ENCODE data around the gene HIVEP1. TPM values are rescaled to one million over a fixed set of nuclear protein-coding genes. Genes with fewer than 3 reads are reported as not detected.
A peak's percentile ranks its signal among the peaks of the same experiment; 100 is the strongest.

Gene HIVEP1
- polyA plus RNA-seq, 1 experiment, result 13.9 TPM

GRCh38 chr6:12148841-12149240, 136.7 kb downstream of the HIVEP1 start:
- Histone ChIP-seq H3K27ac (ENCODE audit: low read depth, low read length) (no peak overlapping the region), H3K27me3 (ENCODE audit: control insufficient read depth, insufficient read depth, low read length) (no peaks in the 10 kb centered on the region), H3K4me3 (ENCODE audit: low read depth, low read length) (no peak overlapping the region), H3K9me3 (ENCODE audit: control insufficient read depth, insufficient read depth, low read length) (no peaks in the 10 kb centered on the region)
- TF ChIP-seq, protein P1, sequence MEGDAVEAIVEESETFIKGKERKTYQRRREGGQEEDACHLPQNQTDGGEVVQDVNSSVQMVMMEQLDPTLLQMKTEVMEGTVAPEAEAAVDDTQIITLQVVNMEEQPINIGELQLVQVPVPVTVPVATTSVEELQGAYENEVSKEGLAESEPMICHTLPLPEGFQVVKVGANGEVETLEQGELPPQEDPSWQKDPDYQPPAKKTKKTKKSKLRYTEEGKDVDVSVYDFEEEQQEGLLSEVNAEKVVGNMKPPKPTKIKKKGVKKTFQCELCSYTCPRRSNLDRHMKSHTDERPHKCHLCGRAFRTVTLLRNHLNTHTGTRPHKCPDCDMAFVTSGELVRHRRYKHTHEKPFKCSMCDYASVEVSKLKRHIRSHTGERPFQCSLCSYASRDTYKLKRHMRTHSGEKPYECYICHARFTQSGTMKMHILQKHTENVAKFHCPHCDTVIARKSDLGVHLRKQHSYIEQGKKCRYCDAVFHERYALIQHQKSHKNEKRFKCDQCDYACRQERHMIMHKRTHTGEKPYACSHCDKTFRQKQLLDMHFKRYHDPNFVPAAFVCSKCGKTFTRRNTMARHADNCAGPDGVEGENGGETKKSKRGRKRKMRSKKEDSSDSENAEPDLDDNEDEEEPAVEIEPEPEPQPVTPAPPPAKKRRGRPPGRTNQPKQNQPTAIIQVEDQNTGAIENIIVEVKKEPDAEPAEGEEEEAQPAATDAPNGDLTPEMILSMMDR (IDR thresholded peaks at IDR 0.05; ENCODE audit: low read depth, low read length), result no peak
- no peak for DNase-seq (ENCODE audit: low read depth, low spot score)
- CTCF ChIA-PET, result interaction anchor here (1.1 kb wide), 2 partner anchors 11 to 458 kb away, joined by 3 to 4 read pairs; no protein-coding TSS in a partner anchor
- POLR2A ChIA-PET, result no interaction called here

DNA sequence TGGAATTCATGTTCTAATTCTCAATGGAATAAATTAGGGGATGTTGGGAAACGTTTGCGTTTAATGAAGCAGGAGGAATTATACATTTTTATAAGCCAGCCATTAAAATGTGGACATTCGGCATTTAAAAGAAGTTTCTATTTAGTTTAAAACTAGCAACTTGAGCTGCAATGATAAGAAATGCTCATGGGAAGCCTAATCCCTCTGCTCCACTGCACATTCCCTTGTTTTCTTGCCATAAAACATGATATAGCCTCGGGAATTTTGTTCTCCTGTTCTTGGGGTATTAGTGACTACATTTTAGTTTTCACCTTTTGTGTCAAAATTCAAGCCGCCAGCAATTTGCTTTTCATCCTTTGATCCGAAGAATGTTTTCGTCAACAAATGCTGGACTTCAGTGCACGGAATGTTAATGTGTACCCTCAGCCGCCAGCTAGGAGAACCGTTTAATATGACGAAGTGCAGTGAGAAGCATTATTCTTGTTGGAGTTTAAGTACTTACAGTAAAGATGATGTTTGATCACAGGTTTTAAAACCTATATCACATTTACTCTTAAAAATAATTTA, 137.9 kb downstream of the HIVEP1 start:
- H3K27ac ChIP-seq (ENCODE audit: low read depth, low read length), result no peak overlapping the region
- CTCF ChIA-PET, result no interaction called here

GRCh38 chr6:12150812-12151432, 138.8 kb downstream of the HIVEP1 start:
- ChIA-PET CTCF (no interaction called here), POLR2A (no interaction called here)
- Histone ChIP-seq H3K27ac (ENCODE audit: low read depth, low read length) (no peak overlapping the region), H3K27me3 (ENCODE audit: control insufficient read depth, insufficient read depth, low read length) (no peaks in the 10 kb centered on the region), H3K4me3 (ENCODE audit: low read depth, low read length) (no peak overlapping the region), H3K9me3 (ENCODE audit: control insufficient read depth, insufficient read depth, low read length) (no peaks in the 10 kb centered on the region)
- no peak for DNase-seq (ENCODE audit: low read depth, low spot score)
- TF ChIP-seq, protein P1 (IDR thresholded peaks at IDR 0.05; ENCODE audit: low read depth, low read length), result peak; percentile 52

More for the DNA sequence above, 137.9 kb downstream of the HIVEP1 start:
- Histone ChIP-seq H3K27me3 (ENCODE audit: control insufficient read depth, insufficient read depth, low read length) (no peaks in the 10 kb centered on the region), H3K9me3 (ENCODE audit: control insufficient read depth, insufficient read depth, low read length) (no peaks in the 10 kb centered on the region), H3K4me3 (ENCODE audit: low read depth, low read length) (no peak overlapping the region)
- TF ChIP-seq, protein P1 (IDR thresholded peaks at IDR 0.05; ENCODE audit: low read depth, low read length), result no peak
- DNase-seq (ENCODE audit: low read depth, low spot score), result no peak
- POLR2A ChIA-PET, result no interaction called here

GRCh38 chr6:12151433-12151820, 139.3 kb downstream of the HIVEP1 start:
- TF ChIP-seq, protein P1 (IDR thresholded peaks at IDR 0.05; ENCODE audit: low read depth, low read length), result no peak
- POLR2A ChIA-PET, result no interaction called here
- CTCF ChIA-PET, result no interaction called here
- H3K4me3 ChIP-seq (ENCODE audit: low read depth, low read length), result no peak overlapping the region
- no peak for DNase-seq (ENCODE audit: low read depth, low spot score)
- H3K27ac ChIP-seq (ENCODE audit: low read depth, low read length), result no peak overlapping the region
- H3K27me3 ChIP-seq (ENCODE audit: control insufficient read depth, insufficient read depth, low read length), result no peaks in the 10 kb centered on the region
- no peaks in the 10 kb centered on the region for H3K9me3 ChIP-seq (ENCODE audit: control insufficient read depth, insufficient read depth, low read length)

Data from AG04450 (cell line).